Neuronal stem cell (in vitro differentiated cells): ENCODE data around the gene AAGAB.
A peak's percentile ranks its signal among the peaks of the same experiment; 100 is the strongest.

Experiments
- DNase-seq: peaks from one replicate; pipeline ENCODE4 v3.0.0-alpha.2; 2013; ENCODE audit warnings: low spot score
- H2AFZ ChIP-seq: one replicate; pipeline ENCODE4 v1.6.1; 2013; ENCODE audit warnings: mild to moderate bottlenecking, low read length, inconsistent platforms
- H2AK5ac ChIP-seq: 2 replicates; pipeline ENCODE4 v1.6.1; 2013; ENCODE audit warnings: low read depth, mild to moderate bottlenecking, inconsistent platforms, low read length, moderate library complexity, mixed read lengths
- H2BK120ac ChIP-seq: 2 replicates; pipeline ENCODE4 v1.6.1; 2013; ENCODE audit warnings: low read depth, mild to moderate bottlenecking, inconsistent platforms, low read length, moderate library complexity, mixed read lengths
- H2BK12ac ChIP-seq: one replicate; pipeline ENCODE4 v1.6.1; 2013; ENCODE audit warnings: low read length, inconsistent platforms
- H2BK15ac ChIP-seq: 2 replicates; pipeline ENCODE4 v1.6.1; 2013; ENCODE audit warnings: mild to moderate bottlenecking, low read length, inconsistent platforms, mixed read lengths
- H2BK5ac ChIP-seq: one replicate; pipeline ENCODE4 v1.6.1; 2013; ENCODE audit warnings: inconsistent platforms, mild to moderate bottlenecking, low read length, moderate library complexity
- H3K14ac ChIP-seq: one replicate; pipeline ENCODE4 v1.6.1; 2013; ENCODE audit warnings: low read length, inconsistent platforms
- H3K18ac ChIP-seq: 2 replicates; pipeline ENCODE4 v1.6.1; 2013; ENCODE audit warnings: low read length, inconsistent platforms
- H3K23ac ChIP-seq: 2 replicates; pipeline ENCODE4 v1.6.1; 2013; ENCODE audit warnings: low read depth, mild to moderate bottlenecking, mixed read lengths, low read length, inconsistent platforms; ENCODE audit not compliant: poor library complexity
- H3K27ac ChIP-seq: replicated peaks from 3 replicates; pipeline ENCODE4 v1.5.1; 2013; ENCODE audit warnings: low read length, inconsistent platforms
- H3K27me3 ChIP-seq, 3 experiments: 2 replicates each; pipeline ENCODE4 v1.6.1; 2013; ENCODE audit warnings: low read length in 3 of 3, mild to moderate bottlenecking in 2 of 3, inconsistent platforms in 1 of 3, low read depth in 1 of 3, mixed read lengths in 1 of 3, moderate library complexity in 1 of 3; ENCODE audit not compliant: control insufficient read depth in 3 of 3, insufficient read depth in 3 of 3
- H3K36me3 ChIP-seq, 2 donors: replicated peaks in 1 of 2; 2 replicates each; pipeline ENCODE4 v1.6.1; 2013; ENCODE audit warnings: low read length in 2 of 2; ENCODE audit not compliant: control insufficient read depth in 2 of 2, insufficient read depth in 2 of 2
- H3K4ac ChIP-seq: 2 replicates; pipeline ENCODE4 v1.6.1; 2013; ENCODE audit warnings: inconsistent platforms, mild to moderate bottlenecking, low read length, moderate library complexity
- H3K4me1 ChIP-seq, 2 donors: 1 replicate in 1 of 2; 2 replicates in 1 of 2; pipeline ENCODE4 v1.6.1; 2013; ENCODE audit warnings: low read length in 2 of 2, low read depth in 1 of 2; ENCODE audit not compliant: control insufficient read depth in 2 of 2, insufficient read depth in 1 of 2
- H3K4me2 ChIP-seq: one replicate; pipeline ENCODE4 v1.6.1; 2013; ENCODE audit warnings: mild to moderate bottlenecking, low read length, inconsistent platforms; ENCODE audit not compliant: insufficient read depth, poor library complexity, severe bottlenecking
- H3K4me3 ChIP-seq, 2 donors: 2 replicates each; pipeline ENCODE4 v1.5.1; 2013; ENCODE audit warnings: low read length in 2 of 2, mild to moderate bottlenecking in 2 of 2, inconsistent platforms in 1 of 2, moderate library complexity in 1 of 2
- H3K79me1 ChIP-seq: one replicate; pipeline ENCODE4 v1.6.1; 2013; ENCODE audit warnings: low read depth, mild to moderate bottlenecking, inconsistent platforms, low read length, moderate library complexity
- H3K9ac ChIP-seq: one replicate; pipeline ENCODE4 v1.6.1; 2013; ENCODE audit warnings: mild to moderate bottlenecking, low read depth, low read length, inconsistent platforms; ENCODE audit not compliant: poor library complexity
- H3K9me3 ChIP-seq, 2 donors: replicated peaks in 1 of 2; 2 replicates each; pipeline versions ENCODE3 to v1.6.1; 2013; ENCODE audit warnings: low read length in 2 of 2, mild to moderate bottlenecking in 2 of 2, inconsistent platforms in 1 of 2, low read depth in 1 of 2, mixed read lengths in 1 of 2, moderate library complexity in 1 of 2; ENCODE audit not compliant: control insufficient read depth in 2 of 2, insufficient read depth in 1 of 2
- H4K8ac ChIP-seq: one replicate; pipeline ENCODE4 v1.6.1; 2013; ENCODE audit warnings: low read depth, mild to moderate bottlenecking, inconsistent platforms, low read length, moderate library complexity
- H4K91ac ChIP-seq: one replicate; pipeline ENCODE4 v1.6.1; 2013; ENCODE audit warnings: low read length, low read depth, mild to moderate bottlenecking, inconsistent platforms; ENCODE audit not compliant: poor library complexity
- WGBS, 2 donors: extraction: QIAGEN DNeasy Blood & Tissue Kit; methylation state at CpG; one replicate each; pipeline ENCODE4 v1.1.7; 2013; ENCODE audit warnings: missing lambda C conversion rate in 2 of 2, mixed read lengths in 1 of 2; ENCODE audit not compliant: insufficient read length in 2 of 2, insufficient replicate concordance in 1 of 2; ENCODE audit errors: extremely low coverage in 2 of 2; 5-methylcytosine and 5-hydroxymethylcytosine counted together

Gene AAGAB

DNA sequence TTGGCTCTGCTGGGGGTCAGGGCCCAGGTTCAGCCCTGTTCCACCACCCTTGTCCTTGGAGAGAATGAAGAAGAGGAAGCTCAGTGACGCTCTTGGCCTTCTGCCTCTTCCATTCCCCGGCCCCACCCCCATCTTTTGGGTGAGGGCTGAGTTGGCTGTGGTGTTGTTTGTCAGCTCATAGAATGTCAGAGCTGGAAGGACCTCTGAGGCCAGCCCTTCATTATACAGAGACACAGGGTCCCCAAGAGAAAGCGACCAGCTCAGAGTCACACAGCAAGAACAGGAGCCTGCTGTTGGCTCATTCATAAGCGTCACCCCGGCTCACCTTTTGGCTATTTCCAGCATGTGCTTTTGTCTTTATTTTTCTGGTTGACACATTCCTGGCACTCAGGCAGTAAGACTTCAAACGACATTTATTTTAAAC, 68.2 kb downstream of the AAGAB start:
- no peak overlapping the region for H2BK120ac ChIP-seq
- H3K14ac ChIP-seq = no peak overlapping the region
- H2BK5ac ChIP-seq = no peak overlapping the region
- no peak overlapping the region for H3K23ac ChIP-seq
- no peak overlapping the region for H2AFZ ChIP-seq
- H3K36me3 ChIP-seq = peaks cover 34 to 95% of the 10 kb centered on the region in 2 donors
- no CpG with 5 or more reads among the region's 6 CpGs for WGBS, 2 donors
- H3K27ac ChIP-seq = no peak overlapping the region
- no peak overlapping the region for H2AK5ac ChIP-seq
- H3K9me3 ChIP-seq = no peaks in the 10 kb centered on the region
- no peak overlapping the region for H2BK15ac ChIP-seq
- no peak overlapping the region for H3K4me3 ChIP-seq
- H3K4ac ChIP-seq = no peak overlapping the region
- H3K79me1 ChIP-seq = no peaks in the 10 kb centered on the region
- no peak overlapping the region for H4K8ac ChIP-seq
- no peak overlapping the region for H3K9ac ChIP-seq
- H2BK12ac ChIP-seq = no peak overlapping the region
- H3K4me1 ChIP-seq = no peaks in the 10 kb centered on the region
- no peak overlapping the region for H3K4me2 ChIP-seq
- H3K27me3 ChIP-seq = no peaks in the 10 kb centered on the region
- H4K91ac ChIP-seq = no peak overlapping the region
- DNase-seq = no peak
- no peak overlapping the region for H3K18ac ChIP-seq

DNA sequence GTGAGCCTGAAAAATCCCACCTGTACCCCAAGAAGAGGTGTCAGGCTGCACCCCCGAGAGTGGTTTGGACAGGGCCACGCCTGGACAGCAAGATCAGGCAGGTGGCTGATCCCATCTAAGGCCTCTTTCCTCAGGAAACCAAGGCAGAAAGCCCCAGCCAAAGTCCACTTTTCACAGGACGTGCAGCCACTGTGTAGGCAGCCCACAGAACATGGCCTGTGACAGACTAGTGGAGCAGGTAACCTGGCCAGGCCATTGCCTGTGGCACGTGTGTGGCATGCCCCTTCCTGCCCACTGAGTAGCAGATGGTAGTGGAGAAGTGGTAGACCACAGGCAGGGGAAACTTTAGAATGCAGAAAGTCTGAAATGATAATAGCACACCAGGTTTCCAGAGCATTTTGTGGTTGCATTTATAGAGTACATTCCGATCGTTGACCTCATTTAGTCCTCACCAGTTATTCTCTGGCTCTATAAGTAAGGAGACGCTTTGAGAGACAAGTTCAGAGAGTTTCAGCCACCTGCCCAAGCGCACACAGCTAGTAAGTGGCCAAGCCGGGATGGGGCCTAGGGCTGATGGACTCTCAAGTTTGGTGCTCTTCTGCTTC, 68.7 kb downstream of the AAGAB start:
- H4K91ac ChIP-seq = no peak overlapping the region

DNA sequence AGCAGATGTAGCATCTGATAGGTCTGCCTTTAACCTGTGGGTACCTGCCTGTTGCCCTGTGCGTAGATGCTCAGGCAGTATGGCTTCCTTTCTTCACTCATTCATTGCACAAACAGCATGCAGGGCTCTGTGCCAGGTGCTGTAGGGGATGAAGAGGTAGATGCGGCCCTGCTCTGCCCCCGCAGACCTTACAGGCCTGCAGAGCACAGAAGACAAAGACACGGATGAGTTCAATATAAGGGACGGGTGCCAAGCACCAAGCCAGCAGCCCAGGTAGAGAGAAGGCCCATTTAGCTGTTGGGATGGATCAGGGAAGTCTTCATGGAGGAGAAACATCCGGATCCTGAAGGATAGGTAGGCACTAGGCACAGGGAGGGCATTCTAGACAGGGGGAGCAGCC, 69.4 kb downstream of the AAGAB start:
- no peak for DNase-seq
- Histone ChIP-seq H3K9ac (no peak overlapping the region), H3K4me3 (no peak overlapping the region), H3K23ac (no peak overlapping the region), H3K14ac (no peak overlapping the region), H3K79me1 (no peaks in the 10 kb centered on the region), H4K91ac (no peak overlapping the region), H3K4me2 (no peak overlapping the region), H2BK12ac (no peak overlapping the region), H2AK5ac (no peak overlapping the region), H3K4me1 (no peaks in the 10 kb centered on the region), H3K4ac (no peak overlapping the region), H3K27ac (no peak overlapping the region), H2BK120ac (no peak overlapping the region), H3K18ac (no peak overlapping the region), H3K9me3 (no peaks in the 10 kb centered on the region), H2AFZ (no peak overlapping the region), H3K27me3 (no peaks in the 10 kb centered on the region), H4K8ac (no peak overlapping the region), H2BK5ac (no peak overlapping the region), H2BK15ac (no peak overlapping the region), H3K36me3 (peaks cover 32 to 95% of the 10 kb centered on the region in 2 donors)
- no CpG with 5 or more reads among the region's 6 CpGs for WGBS, 2 donors

More for the DNA sequence above, 68.7 kb downstream of the AAGAB start:
- no CpG with 5 or more reads among the region's 9 CpGs for WGBS, 2 donors
- DNase-seq = no peak
- Histone ChIP-seq H3K18ac (no peak overlapping the region), H3K4me3 (no peak overlapping the region), H3K9ac (no peak overlapping the region), H2BK15ac (no peak overlapping the region), H3K27me3 (no peaks in the 10 kb centered on the region), H3K79me1 (no peaks in the 10 kb centered on the region), H3K36me3 (peaks cover 34 to 95% of the 10 kb centered on the region in 2 donors), H3K14ac (no peak overlapping the region), H3K4ac (no peak overlapping the region), H2AFZ (no peak overlapping the region), H2BK12ac (no peak overlapping the region), H3K9me3 (no peaks in the 10 kb centered on the region), H3K27ac (no peak overlapping the region), H3K23ac (no peak overlapping the region), H4K8ac (no peak overlapping the region), H2BK120ac (no peak overlapping the region), H3K4me2 (no peak overlapping the region), H2AK5ac (no peak overlapping the region), H3K4me1 (no peaks in the 10 kb centered on the region), H2BK5ac (no peak overlapping the region)

DNA sequence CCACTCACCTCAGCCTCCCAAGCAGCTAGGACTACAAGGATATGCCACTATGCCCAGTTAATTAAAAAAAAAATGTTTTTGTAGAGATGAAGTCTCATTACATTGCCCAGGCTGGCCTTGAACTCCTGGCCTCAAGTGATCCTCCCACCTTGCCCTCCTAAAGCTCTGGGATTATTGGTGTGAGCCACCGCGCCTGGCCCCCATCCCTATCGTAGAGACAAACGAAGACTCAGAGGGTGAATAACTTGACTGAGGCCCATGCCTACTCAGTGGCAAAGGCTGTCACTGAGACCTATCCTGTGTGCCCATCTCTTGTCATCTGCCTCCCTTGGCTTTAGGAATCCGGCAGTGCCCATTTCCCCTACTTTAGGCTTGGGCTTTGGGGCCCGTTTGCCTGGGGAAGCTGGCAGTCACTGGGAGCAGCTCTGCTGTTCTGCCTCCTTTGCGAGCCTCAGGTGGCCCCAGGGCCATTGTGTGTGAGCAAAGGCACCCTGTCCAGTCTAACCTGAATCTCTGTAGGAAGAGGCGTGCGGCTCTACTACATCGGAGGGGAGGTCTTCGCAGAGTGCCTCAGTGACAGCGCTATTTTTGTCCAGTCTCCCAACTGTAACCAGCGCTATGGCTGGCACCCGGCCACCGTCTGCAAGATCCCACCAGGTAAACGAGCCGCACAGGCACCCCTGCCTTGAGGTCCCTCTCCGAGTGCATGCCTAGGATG, 70.1 kb downstream of the AAGAB start:
- no peak overlapping the region for H4K91ac ChIP-seq
- no peak overlapping the region for H2BK5ac ChIP-seq
- H3K9me3 ChIP-seq = no peaks in the 10 kb centered on the region
- WGBS, 2 donors = no CpG with 5 or more reads among the region's 18 CpGs
- no peaks in the 10 kb centered on the region for H3K79me1 ChIP-seq
- no peak overlapping the region for H2BK15ac ChIP-seq
- no peak overlapping the region for H2BK120ac ChIP-seq
- H2BK12ac ChIP-seq = no peak overlapping the region
- H3K9ac ChIP-seq = no peak overlapping the region
- H3K4me2 ChIP-seq = no peak overlapping the region
- H2AFZ ChIP-seq = no peak overlapping the region
- no peak for DNase-seq
- H4K8ac ChIP-seq = no peak overlapping the region
- H3K4me3 ChIP-seq = peak overlapping the region in 1 of 2 donors; percentile 29
- no peaks in the 10 kb centered on the region for H3K4me1 ChIP-seq
- no peak overlapping the region for H3K23ac ChIP-seq
- H3K36me3 ChIP-seq = peaks cover 28 to 95% of the 10 kb centered on the region in 2 donors
- peak overlapping the region; percentile 21 for H3K18ac ChIP-seq
- H3K14ac ChIP-seq = no peak overlapping the region
- H3K4ac ChIP-seq = no peak overlapping the region
- no peak overlapping the region for H3K27ac ChIP-seq
- no peak overlapping the region for H2AK5ac ChIP-seq
- no peaks in the 10 kb centered on the region for H3K27me3 ChIP-seq
